HEK293 (cell line): ENCODE data around the gene EEF1A2.

Experiments used
- CTCF ChIA-PET: fragments of 350-600 bp; formaldehyde crosslinking; extraction: SDS; loops from one replicate; lab custom pipeline; 2021; ENCODE audit warnings: antibody characterized with exemption; lab: Yijun Ruan, JAX
- POLR2A ChIA-PET: fragments of 300-600 bp; formaldehyde crosslinking; extraction: SDS; loops from one replicate; lab custom pipeline; 2020; ENCODE audit warnings: antibody characterized with exemption, inconsistent platforms; lab: Yijun Ruan, JAX
- H3K27ac ChIP-seq: fragments of 200-500 bp; sonication (Bioruptor generic); 2 replicates; pipeline ENCODE4 v1.5.1; 2014; ENCODE audit warnings: low read depth, low read length, control low read depth, inconsistent platforms; ENCODE audit errors: extremely low read depth
- H3K36me3 ChIP-seq, 2 experiments: fragments of 200-500 bp in 1 of 2; sonication (Bioruptor generic) in 1 of 2; 1 replicate in 1 of 2; 2 replicates in 1 of 2; pipeline ENCODE4 v1.5.1; 2014 to 2017; ENCODE audit warnings: inconsistent platforms in 2 of 2, low read length in 2 of 2; ENCODE audit not compliant: control insufficient read depth in 2 of 2, insufficient read depth in 1 of 2
- H3K4me1 ChIP-seq: fragments of 200-500 bp; sonication (Bioruptor generic); 2 replicates; pipeline ENCODE4 v1.5.1; 2014; ENCODE audit warnings: mild to moderate bottlenecking, low read length, inconsistent platforms; ENCODE audit not compliant: control insufficient read depth, insufficient read depth
- H3K4me3 ChIP-seq: 2 replicates; pipeline ENCODE4 v1.5.1; 2011; ENCODE audit warnings: low read depth, mild to moderate bottlenecking, control low read depth, low read length, moderate library complexity
- H3K9me3 ChIP-seq: fragments of 200-500 bp; sonication (Bioruptor generic); 2 replicates; pipeline ENCODE4 v1.5.1; 2014; ENCODE audit warnings: low read depth, low read length, inconsistent platforms; ENCODE audit not compliant: control insufficient read depth, insufficient read depth
- EGR2 ChIP-seq: fragments of 450-650 bp; formaldehyde crosslinking; IDR thresholded peaks from 2 replicates; pipeline ENCODE4 v1.5.1; 2016; ENCODE audit warnings: low read depth, missing biosample characterization, missing genetic modification characterization
- KLF16 ChIP-seq: fragments of 450-650 bp; formaldehyde crosslinking; IDR thresholded peaks from 2 replicates; pipeline ENCODE4 v1.5.1; 2017; ENCODE audit warnings: missing biosample characterization, missing genetic modification characterization
- MYNN ChIP-seq: fragments of 450-650 bp; formaldehyde crosslinking; IDR thresholded peaks from 2 replicates; pipeline ENCODE4 v1.5.1; 2016; ENCODE audit warnings: missing biosample characterization, missing genetic modification characterization, borderline replicate concordance
- OSR2 ChIP-seq: fragments of 450-650 bp; formaldehyde crosslinking; IDR thresholded peaks from 2 replicates; pipeline ENCODE4 v1.5.1; 2016; ENCODE audit warnings: missing biosample characterization, missing genetic modification characterization
- PRDM10 ChIP-seq: fragments of 450-650 bp; formaldehyde crosslinking; IDR thresholded peaks from 2 replicates; pipeline ENCODE4 v1.5.1; 2016; ENCODE audit warnings: missing biosample characterization, missing genetic modification characterization
- WT1 ChIP-seq: fragments of 450-650 bp; formaldehyde crosslinking; IDR thresholded peaks from 2 replicates; pipeline ENCODE4 v1.5.1; 2016; ENCODE audit warnings: missing biosample characterization, missing genetic modification characterization
- ZBTB8A ChIP-seq: fragments of 450-650 bp; formaldehyde crosslinking; IDR thresholded peaks from 2 replicates; pipeline ENCODE4 v1.5.1; 2016; ENCODE audit warnings: missing biosample characterization, missing genetic modification characterization
- ZFHX2 ChIP-seq: fragments of 450-650 bp; formaldehyde crosslinking; conservative IDR thresholded peaks from 2 replicates; pipeline ENCODE4 v1.5.1; 2016; ENCODE audit warnings: missing biosample characterization, missing genetic modification characterization
- ZNF18 ChIP-seq: fragments of 450-650 bp; formaldehyde crosslinking; IDR thresholded peaks from 2 replicates; pipeline ENCODE4 v1.5.1; 2016; ENCODE audit warnings: missing biosample characterization, missing genetic modification characterization
- ZNF623 ChIP-seq: fragments of 450-650 bp; formaldehyde crosslinking; IDR thresholded peaks from 2 replicates; pipeline ENCODE4 v1.5.1; 2016; ENCODE audit warnings: missing biosample characterization, missing genetic modification characterization
- ZSCAN4 ChIP-seq: fragments of 450-650 bp; formaldehyde crosslinking; IDR thresholded peaks from 2 replicates; pipeline ENCODE4 v1.5.1; 2017; ENCODE audit warnings: missing biosample characterization, missing genetic modification characterization

The EEF1A2 gene

GRCh38 chr20:63455568-63455859, 43.4 kb downstream of the EEF1A2 start:
- CTCF ChIA-PET = no interaction called here
- TF ChIP-seq PRDM10 (tag by site-specific recombination) (peak; percentile 30; the same call in 1 of the 2 replicates), MYNN (no peak), ZNF623 (tag by site-specific recombination) (peak; percentile 91)
- TF ChIP-seq, all 188 proteins: peak for 2
- POLR2A ChIA-PET = no interaction called here
- H3K36me3 ChIP-seq = no peaks in the 10 kb centered on the region
- H3K27ac ChIP-seq = no peak overlapping the region
- H3K4me1 ChIP-seq = no peaks in the 10 kb centered on the region
- no peaks in the 10 kb centered on the region for H3K9me3 ChIP-seq
- no peak overlapping the region for H3K4me3 ChIP-seq

GRCh38 chr20:63454731-63455567, 43.9 kb downstream of the EEF1A2 start:
- Histone ChIP-seq H3K27ac (no peak overlapping the region), H3K4me3 (no peak overlapping the region), H3K9me3 (no peaks in the 10 kb centered on the region), H3K36me3 (no peaks in the 10 kb centered on the region), H3K4me1 (no peaks in the 10 kb centered on the region)
- ChIA-PET CTCF (no interaction called here), POLR2A (no interaction called here)
- TF ChIP-seq ZBTB8A (tag by site-specific recombination) = 0 out of 2 replicates have a peak, but pooled peaks have one; percentile 13
- TF ChIP-seq WT1 (tag by site-specific recombination) = peak; percentile 95
- TF ChIP-seq OSR2 (tag by site-specific recombination) = peak; percentile 49; the same call in 1 of the 2 replicates
- no peak for TF ChIP-seq ZNF18 (tag by site-specific recombination)
- TF ChIP-seq ZFHX2 (tag by site-specific recombination) = peak; percentile 77
- TF ChIP-seq ZSCAN4 (tag by site-specific recombination) = no peak
- TF ChIP-seq PRDM10 (tag by site-specific recombination) = peak; percentile 80
- peak; percentile 77 for TF ChIP-seq EGR2 (tag by site-specific recombination)
- no peak for TF ChIP-seq KLF16 (tag by site-specific recombination)
